Ovary (tissue), 9 donors: ENCODE data around the gene ITGB1BP1. TPM values are rescaled to one million over a fixed set of nuclear protein-coding genes. Genes with fewer than 3 reads are reported as not detected.

Source experiments
- DNase-seq, 5 donors: peaks; one replicate each; pipeline ENCODE4 v3.0.0-alpha.2; 2019 to 2020
- H3K27ac ChIP-seq, 2 donors: fragments of 200-600 bp; one replicate each; pipeline versions ENCODE4 v1.5.1 to v1.8.0; 2019 to 2022
- H3K27me3 ChIP-seq: fragments of 200-600 bp; one replicate; pipeline ENCODE4 v1.8.0; 2022
- H3K36me3 ChIP-seq: fragments of 200-600 bp; sonication (generic); one replicate; pipeline ENCODE4 v1.5.1; 2019
- H3K4me1 ChIP-seq: one replicate; pipeline ENCODE4 v1.8.1; 2013; ENCODE audit warnings: mild to moderate bottlenecking, moderate library complexity; ENCODE audit not compliant: insufficient read depth
- H3K4me3 ChIP-seq: fragments of 200-600 bp; sonication (generic); one replicate; pipeline ENCODE4 v1.5.1; 2017
- H3K9me3 ChIP-seq, 2 donors: fragments of 200-600 bp in 1 of 2; sonication (generic) in 1 of 2; one replicate each; pipeline versions ENCODE4 v1.5.1 to v1.8.1; 2013 to 2019; ENCODE audit warnings: mild to moderate bottlenecking in 1 of 2, moderate library complexity in 1 of 2
- CTCF ChIP-seq, 3 donors: fragments of 450-650 bp in 2 of 3; fragments of 200-600 bp in 1 of 3; IDR thresholded peaks; one replicate each; pipeline versions ENCODE4 v1.5.1 to v1.8.0; 2016 to 2022; ENCODE audit warnings: antibody characterized with exemption in 3 of 3, mild to moderate bottlenecking in 1 of 3
- EP300 ChIP-seq: sonication (generic); formaldehyde crosslinking; IDR thresholded peaks from one replicate; pipeline ENCODE4 v1.6.1; 2017; ENCODE audit warnings: antibody characterized with exemption
- POLR2A ChIP-seq: fragments of 450-650 bp; IDR thresholded peaks from one replicate; pipeline ENCODE4 v1.6.1; 2017; ENCODE audit warnings: antibody characterized with exemption, mild to moderate bottlenecking, moderate library complexity
- WGBS, 3 donors: extraction: QIAGEN DNeasy Blood & Tissue Kit in 1 of 3; methylation state at CpG; one replicate each; pipeline versions ENCODE4 v1.1.5 to v1.1.7; 2013 to 2017; 5-methylcytosine and 5-hydroxymethylcytosine counted together
- intact Hi-C, 4 donors: fragments of 100-400 bp; cut with DNase I; formaldehyde crosslinking; loops; one replicate each; pipeline versions ENCODE4 v1.11.0 to v1.15.1; 2022 to 2023
- polyA plus RNA-seq, 2 donors: library from polyadenylated mRNA; stranded (reverse); fragments of 200-250 nt in 1 of 2; fragments of 350-450 nt in 1 of 2; fragmentation: Illumina TruSeq in 1 of 2; extraction: RNeasy Lipid Tissue Mini Kit (QIAGEN cat#74804) in 1 of 2; gene quantifications; one replicate each; pipeline ENCODE4 v1.2.3, GENCODE V29; 2013 to 2014
- total RNA-seq, 7 donors: library from RNA; depleted of rRNA in 2 of 7; stranded (reverse); fragments of >200 nt in 2 of 7; fragmentation: NEBNext Ultra II Directional in 3 of 7; extraction: Animal tissue kit (Norgen Biotek cat#: 25700) in 3 of 7; gene quantifications; one replicate each; pipeline versions ENCODE4 v1.1.0 to v1.2.4, GENCODE V29; 2016 to 2023
- donor health status: DM: no; HTN: no; CAD: no; lungs with moderate emphysema.
- donor health status: DM: no; HTN: no; CAD: no.
- donor health status: Bipolar disorder and iron deficiency.
- donor health status: DM: yes; HTN: yes; CAD: no.
- donor health status: DM: no; HTN: no; CAD: no.
- donor health status: DM: yes; HTN: yes; CAD: no.

ITGB1BP1 gene
- total and polyA plus RNA-seq, 9 donors, result 14.5 to 82.2 (median 64.5) TPM

GRCh38 chr2:9359463-9359862 is 63.9 kb downstream of the ITGB1BP1 start:
- WGBS, 3 donors, result 95 to 97% (median 95%) methylated on average over 4 of the region's 4 CpGs
- H3K9me3 ChIP-seq, result no peaks in the 10 kb centered on the region
- no peaks in the 10 kb centered on the region for H3K4me1 ChIP-seq
- H3K36me3 ChIP-seq, result no peaks in the 10 kb centered on the region
- TF ChIP-seq EP300 (no peak), POLR2A (no peak), CTCF (IDR thresholded peaks at IDR 0.05) (no peak)
- no peak overlapping the region for H3K27ac ChIP-seq
- no peak for DNase-seq
- H3K27me3 ChIP-seq, result no peaks in the 10 kb centered on the region
- intact Hi-C loops, result no loop called here
- H3K4me3 ChIP-seq, result no peak overlapping the region

GRCh38 chr2:9358846-9359245 is 64.5 kb downstream of the ITGB1BP1 start:
- intact Hi-C loops, result no loop called here

GRCh38 chr2:9356261-9356660 is 67.1 kb downstream of the ITGB1BP1 start:
- Histone ChIP-seq H3K36me3 (no peaks in the 10 kb centered on the region), H3K27ac (no peak overlapping the region), H3K4me1 (no peaks in the 10 kb centered on the region), H3K4me3 (no peak overlapping the region), H3K9me3 (no peaks in the 10 kb centered on the region), H3K27me3 (no peaks in the 10 kb centered on the region)
- TF ChIP-seq EP300 (no peak), POLR2A (no peak), CTCF (IDR thresholded peaks at IDR 0.05) (no peak)
- WGBS, 3 donors, result 31 to 71% (median 52%) methylated on average over 11 of the region's 11 CpGs
- intact Hi-C loops, result no loop called here
- DNase-seq, result no peak

More at GRCh38 chr2:9358846-9359245, 64.5 kb downstream of the ITGB1BP1 start:
- Histone ChIP-seq H3K4me1 (no peaks in the 10 kb centered on the region), H3K4me3 (no peak overlapping the region), H3K9me3 (no peaks in the 10 kb centered on the region), H3K27me3 (no peaks in the 10 kb centered on the region), H3K27ac (no peak overlapping the region), H3K36me3 (no peaks in the 10 kb centered on the region)
- WGBS, 3 donors, result 50 to 80% (median 66%) methylated on average over 1 of the region's 1 CpG
- no peak for DNase-seq
- TF ChIP-seq EP300, result no peak
- TF ChIP-seq CTCF (IDR thresholded peaks at IDR 0.05), result no peak
- no peak for TF ChIP-seq POLR2A

- Histone ChIP-seq H3K27me3 (no peaks in the 10 kb centered on the region), H3K4me3 (no peak overlapping the region), H3K36me3 (no peaks in the 10 kb centered on the region), H3K4me1 (no peaks in the 10 kb centered on the region), H3K9me3 (no peaks in the 10 kb centered on the region), H3K27ac (no peak overlapping the region)
- WGBS, 3 donors, result 40 to 57% (median 50%) methylated on average over 4 of the region's 4 CpGs
- no peak for DNase-seq
- TF ChIP-seq POLR2A (no peak), CTCF (IDR thresholded peaks at IDR 0.05) (no peak), EP300 (no peak)
- intact Hi-C loops, result no loop called here
Measured at GRCh38 chr2:9355716-9356115, 67.6 kb downstream of the ITGB1BP1 start.
